Nephron (organoid): ENCODE data around the gene CD3G.

ENCODE experiments used
- H3K27ac Mint-ChIP-seq, 3 experiments: 2 replicates each; pipeline ENCODE4 v1.8.0; 2020; ENCODE audit warnings: mixed read lengths in 3 of 3, mild to moderate bottlenecking in 2 of 3, moderate library complexity in 1 of 3
- H3K27me3 Mint-ChIP-seq: 2 replicates; pipeline ENCODE4 v1.8.0; 2021; ENCODE audit warnings: low read depth, mild to moderate bottlenecking, moderate library complexity, mixed read lengths
- H3K36me3 Mint-ChIP-seq: 2 replicates; pipeline ENCODE4 v1.8.0; 2020; ENCODE audit warnings: low read depth, mixed read lengths
- H3K4me1 Mint-ChIP-seq: 2 replicates; pipeline ENCODE4 v1.8.0; 2020; ENCODE audit warnings: mixed read lengths
- H3K4me3 Mint-ChIP-seq, 3 experiments: 2 replicates each; pipeline ENCODE4 v1.8.0; 2020; ENCODE audit warnings: mild to moderate bottlenecking in 3 of 3, mixed read lengths in 3 of 3, moderate library complexity in 2 of 3
- H3K9me3 Mint-ChIP-seq: 2 replicates; pipeline ENCODE4 v1.8.0; 2020; ENCODE audit warnings: mixed read lengths
- CTCF ChIP-seq, 3 experiments: fragments of 200-600 bp; sonication (generic); IDR thresholded peaks; one replicate each; pipeline ENCODE4 v1.5.0; 2021; ENCODE audit warnings: antibody characterized with exemption in 3 of 3; ENCODE audit not compliant: unreplicated experiment in 3 of 3

CD3G gene

DNA sequence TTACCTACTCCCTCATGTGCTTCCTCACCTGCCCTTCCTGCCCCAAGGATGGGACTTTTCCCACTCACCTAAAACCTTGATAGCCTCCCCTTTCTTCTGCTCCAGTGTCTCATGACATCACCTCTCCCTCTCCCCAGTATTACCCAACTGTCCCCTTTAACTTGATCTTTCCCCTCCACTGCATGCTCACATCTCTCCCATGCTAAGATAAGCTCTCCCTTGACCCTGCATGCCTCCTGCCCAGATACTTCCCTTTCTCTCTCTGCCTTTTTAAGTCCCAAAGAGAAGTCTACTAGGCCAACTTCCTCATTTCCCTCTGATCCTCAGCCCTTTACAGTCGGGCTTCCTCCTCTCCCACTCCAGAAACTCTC, 24.8 kb upstream of the CD3G start:
- TF ChIP-seq CTCF (IDR thresholded peaks at IDR 0.05; ENCODE audit: unreplicated experiment in 3 of 3), result no peak
- Mint-ChIP-seq H3K27me3 (peaks cover 16% of the 10 kb centered on the region), H3K4me1 (peaks cover 21% of the 10 kb centered on the region), H3K36me3 (no peaks in the 10 kb centered on the region), H3K4me3 (no peak overlapping the region), H3K9me3 (no peaks in the 10 kb centered on the region), H3K27ac (no peak overlapping the region)

- Mint-ChIP-seq H3K27ac (no peak overlapping the region), H3K27me3 (peaks cover 12% of the 10 kb centered on the region), H3K4me1 (peaks cover 16% of the 10 kb centered on the region), H3K4me3 (no peak overlapping the region), H3K9me3 (no peaks in the 10 kb centered on the region), H3K36me3 (no peaks in the 10 kb centered on the region)
- no peak for TF ChIP-seq CTCF (IDR thresholded peaks at IDR 0.05; ENCODE audit: unreplicated experiment in 3 of 3)
Measured at GRCh38 chr11:118320515-118320914, 23.6 kb upstream of the CD3G start.

- TF ChIP-seq CTCF (IDR thresholded peaks at IDR 0.05; ENCODE audit: unreplicated experiment in 3 of 3), result no peak
- no peak overlapping the region for H3K4me3 Mint-ChIP-seq
- no peaks in the 10 kb centered on the region for H3K9me3 Mint-ChIP-seq
- H3K36me3 Mint-ChIP-seq, result no peaks in the 10 kb centered on the region
- H3K27ac Mint-ChIP-seq, result no peak overlapping the region
- H3K4me1 Mint-ChIP-seq, result peaks cover 6% of the 10 kb centered on the region
- H3K27me3 Mint-ChIP-seq, result peaks cover 12% of the 10 kb centered on the region
Measured at GRCh38 chr11:118321386-118322082, 22.6 kb upstream of the CD3G start.

DNA sequence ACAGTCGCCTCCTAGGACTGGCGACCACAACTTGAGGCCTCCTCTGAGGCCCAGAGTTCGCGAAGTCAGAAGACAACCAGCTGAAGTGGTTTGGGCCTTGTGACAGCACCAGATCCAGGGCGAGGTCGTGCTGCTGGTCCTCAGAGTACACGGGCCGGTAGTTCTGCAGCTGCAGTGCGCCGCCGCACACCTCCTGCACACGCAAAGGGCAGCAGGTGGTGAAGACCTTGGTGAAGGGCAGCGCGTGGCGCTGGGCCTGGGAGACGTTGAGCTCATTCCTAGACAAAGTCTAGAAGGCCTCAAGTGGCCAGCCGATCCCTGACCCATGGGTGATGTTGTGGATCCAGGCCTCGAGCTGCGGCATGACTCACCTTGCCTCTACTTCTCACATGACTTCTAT, 21.4 kb upstream of the CD3G start:
- Mint-ChIP-seq H3K36me3 (no peaks in the 10 kb centered on the region), H3K9me3 (no peaks in the 10 kb centered on the region)
- no peak for TF ChIP-seq CTCF (IDR thresholded peaks at IDR 0.05; ENCODE audit: unreplicated experiment in 3 of 3)

GRCh38 chr11:118325283-118325682, 18.9 kb upstream of the CD3G start:
- Mint-ChIP-seq H3K9me3 (peaks cover 7% of the 10 kb centered on the region), H3K36me3 (no peaks in the 10 kb centered on the region), H3K4me1 (no peaks in the 10 kb centered on the region), H3K27ac (no peak overlapping the region), H3K27me3 (peaks cover 7% of the 10 kb centered on the region), H3K4me3 (no peak overlapping the region)
- no peak for TF ChIP-seq CTCF (IDR thresholded peaks at IDR 0.05; ENCODE audit: unreplicated experiment in 3 of 3)

More for the DNA sequence above, 21.4 kb upstream of the CD3G start:
- H3K27me3 Mint-ChIP-seq, result peaks cover 12% of the 10 kb centered on the region
- no peaks in the 10 kb centered on the region for H3K4me1 Mint-ChIP-seq
- no peak overlapping the region for H3K4me3 Mint-ChIP-seq
- H3K27ac Mint-ChIP-seq, result no peak overlapping the region

- Mint-ChIP-seq H3K4me3 (no peak overlapping the region), H3K27me3 (peaks cover under 1% of the 10 kb centered on the region), H3K36me3 (no peaks in the 10 kb centered on the region), H3K4me1 (no peaks in the 10 kb centered on the region), H3K27ac (no peak overlapping the region), H3K9me3 (peaks cover 12% of the 10 kb centered on the region)
- TF ChIP-seq CTCF (IDR thresholded peaks at IDR 0.05; ENCODE audit: unreplicated experiment in 3 of 3), result no peak
Measured at GRCh38 chr11:118328745-118329144, 15.4 kb upstream of the CD3G start.
